H1 (cell line): ENCODE results near the gene ARHGAP42. TPM values are rescaled to one million over a fixed set of nuclear protein-coding genes. Genes with fewer than 3 reads are reported as not detected.

Experiments
- TEAD4 ChIP-seq: IDR thresholded peaks from 2 replicates; pipeline ENCODE4 v1.6.1; 2012; ENCODE audit warnings: low read depth, low read length, inconsistent platforms, mixed read lengths
- polyA plus RNA-seq, 7 experiments: library from polyadenylated mRNA; depleted of rRNA in 3 of 7; stranded (reverse) in 5 of 7; unstranded in 2 of 7; fragments of >200 nt in 5 of 7; fragments of 200-250 nt in 2 of 7; gene quantifications; 1 replicate in 5 of 7; 2 replicates in 1 of 7; 4 replicates in 1 of 7; pipeline versions ENCODE4 v1.2.1 to v1.2.3, GENCODE V29; 2011 to 2013; ENCODE audit warnings: missing spikeins in 2 of 7, mixed read lengths in 2 of 7
- total RNA-seq: library from RNA; stranded (reverse); fragmentation: NEBNext Ultra II Directional; extraction: Animal tissue kit (Norgen Biotek cat#: 25700); gene quantifications from 2 replicates; pipeline ENCODE4 v1.2.1, GENCODE V29; 2021
- TF ChIP-seq, protein P1 (sequence below): fragments of 300-600 bp; sonication (generic); IDR thresholded peaks from 2 replicates; pipeline ENCODE4 v1.7.1; 2012; ENCODE audit warnings: low read length, moderate library complexity, mild to moderate bottlenecking, inconsistent platforms; ENCODE audit not compliant: insufficient replicate concordance
- TF ChIP-seq, protein P2 (sequence below), 3 experiments: IDR thresholded peaks; 1 replicate in 2 of 3; 2 replicates in 1 of 3; pipeline versions ENCODE4 v1.5.1 to v1.6.1; 2011; ENCODE audit warnings: low read length in 3 of 3, mild to moderate bottlenecking in 3 of 3, inconsistent platforms in 2 of 3, low read depth in 1 of 3, moderate library complexity in 1 of 3; ENCODE audit not compliant: insufficient read depth in 1 of 3; ENCODE audit errors: control extremely low read depth in 1 of 3

The ARHGAP42 gene
- total and polyA plus RNA-seq, 2 of the 8 experiments (the other 6 are each of a cell fraction or from before 2014, with no cell fraction given) = 22.2 to 33.5 TPM

DNA sequence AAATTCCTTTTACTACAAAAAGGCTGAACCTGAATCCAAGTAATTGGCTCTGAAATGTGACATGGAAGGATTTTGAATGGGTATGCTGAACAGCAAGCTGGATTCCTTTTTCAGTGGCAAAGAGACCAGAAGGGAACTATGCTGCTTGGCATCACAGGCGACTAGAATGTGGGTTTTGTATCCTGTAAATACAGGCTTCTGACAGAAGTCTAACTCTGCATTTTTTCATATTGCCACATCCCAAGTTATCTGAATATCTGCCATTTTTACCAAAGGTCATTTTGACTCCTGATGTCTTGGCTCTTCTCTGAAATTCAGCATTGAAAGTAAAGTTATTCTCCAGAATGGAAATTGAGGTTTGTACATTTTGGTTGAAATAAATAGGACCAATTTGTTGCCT is 145.7 kb downstream of the ARHGAP42 start (continued):
- TF ChIP-seq, protein P1, sequence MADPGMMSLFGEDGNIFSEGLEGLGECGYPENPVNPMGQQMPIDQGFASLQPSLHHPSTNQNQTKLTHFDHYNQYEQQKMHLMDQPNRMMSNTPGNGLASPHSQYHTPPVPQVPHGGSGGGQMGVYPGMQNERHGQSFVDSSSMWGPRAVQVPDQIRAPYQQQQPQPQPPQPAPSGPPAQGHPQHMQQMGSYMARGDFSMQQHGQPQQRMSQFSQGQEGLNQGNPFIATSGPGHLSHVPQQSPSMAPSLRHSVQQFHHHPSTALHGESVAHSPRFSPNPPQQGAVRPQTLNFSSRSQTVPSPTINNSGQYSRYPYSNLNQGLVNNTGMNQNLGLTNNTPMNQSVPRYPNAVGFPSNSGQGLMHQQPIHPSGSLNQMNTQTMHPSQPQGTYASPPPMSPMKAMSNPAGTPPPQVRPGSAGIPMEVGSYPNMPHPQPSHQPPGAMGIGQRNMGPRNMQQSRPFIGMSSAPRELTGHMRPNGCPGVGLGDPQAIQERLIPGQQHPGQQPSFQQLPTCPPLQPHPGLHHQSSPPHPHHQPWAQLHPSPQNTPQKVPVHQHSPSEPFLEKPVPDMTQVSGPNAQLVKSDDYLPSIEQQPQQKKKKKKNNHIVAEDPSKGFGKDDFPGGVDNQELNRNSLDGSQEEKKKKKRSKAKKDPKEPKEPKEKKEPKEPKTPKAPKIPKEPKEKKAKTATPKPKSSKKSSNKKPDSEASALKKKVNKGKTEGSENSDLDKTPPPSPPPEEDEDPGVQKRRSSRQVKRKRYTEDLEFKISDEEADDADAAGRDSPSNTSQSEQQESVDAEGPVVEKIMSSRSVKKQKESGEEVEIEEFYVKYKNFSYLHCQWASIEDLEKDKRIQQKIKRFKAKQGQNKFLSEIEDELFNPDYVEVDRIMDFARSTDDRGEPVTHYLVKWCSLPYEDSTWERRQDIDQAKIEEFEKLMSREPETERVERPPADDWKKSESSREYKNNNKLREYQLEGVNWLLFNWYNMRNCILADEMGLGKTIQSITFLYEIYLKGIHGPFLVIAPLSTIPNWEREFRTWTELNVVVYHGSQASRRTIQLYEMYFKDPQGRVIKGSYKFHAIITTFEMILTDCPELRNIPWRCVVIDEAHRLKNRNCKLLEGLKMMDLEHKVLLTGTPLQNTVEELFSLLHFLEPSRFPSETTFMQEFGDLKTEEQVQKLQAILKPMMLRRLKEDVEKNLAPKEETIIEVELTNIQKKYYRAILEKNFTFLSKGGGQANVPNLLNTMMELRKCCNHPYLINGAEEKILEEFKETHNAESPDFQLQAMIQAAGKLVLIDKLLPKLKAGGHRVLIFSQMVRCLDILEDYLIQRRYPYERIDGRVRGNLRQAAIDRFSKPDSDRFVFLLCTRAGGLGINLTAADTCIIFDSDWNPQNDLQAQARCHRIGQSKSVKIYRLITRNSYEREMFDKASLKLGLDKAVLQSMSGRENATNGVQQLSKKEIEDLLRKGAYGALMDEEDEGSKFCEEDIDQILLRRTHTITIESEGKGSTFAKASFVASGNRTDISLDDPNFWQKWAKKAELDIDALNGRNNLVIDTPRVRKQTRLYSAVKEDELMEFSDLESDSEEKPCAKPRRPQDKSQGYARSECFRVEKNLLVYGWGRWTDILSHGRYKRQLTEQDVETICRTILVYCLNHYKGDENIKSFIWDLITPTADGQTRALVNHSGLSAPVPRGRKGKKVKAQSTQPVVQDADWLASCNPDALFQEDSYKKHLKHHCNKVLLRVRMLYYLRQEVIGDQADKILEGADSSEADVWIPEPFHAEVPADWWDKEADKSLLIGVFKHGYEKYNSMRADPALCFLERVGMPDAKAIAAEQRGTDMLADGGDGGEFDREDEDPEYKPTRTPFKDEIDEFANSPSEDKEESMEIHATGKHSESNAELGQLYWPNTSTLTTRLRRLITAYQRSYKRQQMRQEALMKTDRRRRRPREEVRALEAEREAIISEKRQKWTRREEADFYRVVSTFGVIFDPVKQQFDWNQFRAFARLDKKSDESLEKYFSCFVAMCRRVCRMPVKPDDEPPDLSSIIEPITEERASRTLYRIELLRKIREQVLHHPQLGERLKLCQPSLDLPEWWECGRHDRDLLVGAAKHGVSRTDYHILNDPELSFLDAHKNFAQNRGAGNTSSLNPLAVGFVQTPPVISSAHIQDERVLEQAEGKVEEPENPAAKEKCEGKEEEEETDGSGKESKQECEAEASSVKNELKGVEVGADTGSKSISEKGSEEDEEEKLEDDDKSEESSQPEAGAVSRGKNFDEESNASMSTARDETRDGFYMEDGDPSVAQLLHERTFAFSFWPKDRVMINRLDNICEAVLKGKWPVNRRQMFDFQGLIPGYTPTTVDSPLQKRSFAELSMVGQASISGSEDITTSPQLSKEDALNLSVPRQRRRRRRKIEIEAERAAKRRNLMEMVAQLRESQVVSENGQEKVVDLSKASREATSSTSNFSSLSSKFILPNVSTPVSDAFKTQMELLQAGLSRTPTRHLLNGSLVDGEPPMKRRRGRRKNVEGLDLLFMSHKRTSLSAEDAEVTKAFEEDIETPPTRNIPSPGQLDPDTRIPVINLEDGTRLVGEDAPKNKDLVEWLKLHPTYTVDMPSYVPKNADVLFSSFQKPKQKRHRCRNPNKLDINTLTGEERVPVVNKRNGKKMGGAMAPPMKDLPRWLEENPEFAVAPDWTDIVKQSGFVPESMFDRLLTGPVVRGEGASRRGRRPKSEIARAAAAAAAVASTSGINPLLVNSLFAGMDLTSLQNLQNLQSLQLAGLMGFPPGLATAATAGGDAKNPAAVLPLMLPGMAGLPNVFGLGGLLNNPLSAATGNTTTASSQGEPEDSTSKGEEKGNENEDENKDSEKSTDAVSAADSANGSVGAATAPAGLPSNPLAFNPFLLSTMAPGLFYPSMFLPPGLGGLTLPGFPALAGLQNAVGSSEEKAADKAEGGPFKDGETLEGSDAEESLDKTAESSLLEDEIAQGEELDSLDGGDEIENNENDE = no peak
- TF ChIP-seq, protein P2, sequence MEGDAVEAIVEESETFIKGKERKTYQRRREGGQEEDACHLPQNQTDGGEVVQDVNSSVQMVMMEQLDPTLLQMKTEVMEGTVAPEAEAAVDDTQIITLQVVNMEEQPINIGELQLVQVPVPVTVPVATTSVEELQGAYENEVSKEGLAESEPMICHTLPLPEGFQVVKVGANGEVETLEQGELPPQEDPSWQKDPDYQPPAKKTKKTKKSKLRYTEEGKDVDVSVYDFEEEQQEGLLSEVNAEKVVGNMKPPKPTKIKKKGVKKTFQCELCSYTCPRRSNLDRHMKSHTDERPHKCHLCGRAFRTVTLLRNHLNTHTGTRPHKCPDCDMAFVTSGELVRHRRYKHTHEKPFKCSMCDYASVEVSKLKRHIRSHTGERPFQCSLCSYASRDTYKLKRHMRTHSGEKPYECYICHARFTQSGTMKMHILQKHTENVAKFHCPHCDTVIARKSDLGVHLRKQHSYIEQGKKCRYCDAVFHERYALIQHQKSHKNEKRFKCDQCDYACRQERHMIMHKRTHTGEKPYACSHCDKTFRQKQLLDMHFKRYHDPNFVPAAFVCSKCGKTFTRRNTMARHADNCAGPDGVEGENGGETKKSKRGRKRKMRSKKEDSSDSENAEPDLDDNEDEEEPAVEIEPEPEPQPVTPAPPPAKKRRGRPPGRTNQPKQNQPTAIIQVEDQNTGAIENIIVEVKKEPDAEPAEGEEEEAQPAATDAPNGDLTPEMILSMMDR (IDR thresholded peaks at IDR 0.05; ENCODE audit: control extremely low read depth in 1 of 3, insufficient read depth in 1 of 3, low read depth in 1 of 3, low read length in 3 of 3) = no peak
- TF ChIP-seq TEAD4 = no peak
